HepG2 (cell line): ENCODE measurements around the gene ADM. TPM values are rescaled to one million over a fixed set of nuclear protein-coding genes. Genes with fewer than 3 reads are reported as not detected.

ENCODE experiments used
- AHR ChIP-seq: IDR thresholded peaks from 2 replicates; pipeline ENCODE4 v1.6.1; 2018; ENCODE audit warnings: missing genetic modification reagents, missing compliant biosample characterization
- CHCHD3 ChIP-seq: sonication (generic); formaldehyde crosslinking; IDR thresholded peaks from 2 replicates; pipeline ENCODE4 v1.8.0; 2022; ENCODE audit warnings: mild to moderate bottlenecking, missing genetic modification reagents, moderate library complexity
- FLYWCH1 ChIP-seq: sonication (generic); formaldehyde crosslinking; IDR thresholded peaks from 2 replicates; pipeline ENCODE4 v1.8.1; 2023; ENCODE audit warnings: mild to moderate bottlenecking, missing genetic modification reagents
- GTF2F1 ChIP-seq: fragments of 150-350 bp; IDR thresholded peaks from 2 replicates; pipeline ENCODE4 v1.6.1; 2014; ENCODE audit warnings: low read length
- HNRNPLL ChIP-seq: fragments of 200-400 bp; formaldehyde crosslinking; IDR thresholded peaks from 2 replicates; pipeline ENCODE4 v1.6.1; 2017; ENCODE audit warnings: mild to moderate bottlenecking, low read depth, low read length; ENCODE audit not compliant: poor library complexity, severe bottlenecking
- KDM4B ChIP-seq: sonication (generic); formaldehyde crosslinking; IDR thresholded peaks from 2 replicates; pipeline ENCODE4 v1.4.0; 2020; ENCODE audit warnings: missing genetic modification reagents
- MAFG ChIP-seq: sonication (generic); formaldehyde crosslinking; IDR thresholded peaks from 2 replicates; pipeline ENCODE4 v1.5.1; 2020; ENCODE audit warnings: mild to moderate bottlenecking, missing genetic modification reagents
- PTBP1 ChIP-seq: fragments of 200-400 bp; formaldehyde crosslinking; IDR thresholded peaks from 2 replicates; pipeline ENCODE4 v1.6.1; 2018; ENCODE audit warnings: low read length, low read depth; ENCODE audit not compliant: poor library complexity, severe bottlenecking
- RARG ChIP-seq: sonication (generic); formaldehyde crosslinking; IDR thresholded peaks from 2 replicates; pipeline ENCODE4 v1.4.0; 2020; ENCODE audit warnings: low read depth, mild to moderate bottlenecking, missing genetic modification reagents
- RFX5 ChIP-seq: IDR thresholded peaks from 2 replicates; pipeline ENCODE4 v1.6.1; 2011; ENCODE audit warnings: low read depth, low read length, improper control_type of control experiment
- SMARCE1 ChIP-seq: fragments of 450-650 bp; IDR thresholded peaks from 2 replicates; pipeline ENCODE4 v1.6.1; 2017; ENCODE audit warnings: borderline replicate concordance
- TCF7 ChIP-seq: sonication (generic); IDR thresholded peaks from 2 replicates; pipeline ENCODE4 v1.6.1; 2016; ENCODE audit warnings: antibody characterized with exemption, low read depth
- TCF7L2 ChIP-seq: IDR thresholded peaks from 2 replicates; pipeline ENCODE4 v1.6.1; 2011; ENCODE audit warnings: mild to moderate bottlenecking, low read depth, low read length, moderate library complexity
- ZC3H13 ChIP-seq: sonication (generic); formaldehyde crosslinking; IDR thresholded peaks from 2 replicates; pipeline ENCODE4 v1.8.1; 2023; ENCODE audit warnings: mild to moderate bottlenecking, missing genetic modification reagents, moderate library complexity
- ZFP41 ChIP-seq: sonication (generic); formaldehyde crosslinking; IDR thresholded peaks from 2 replicates; pipeline ENCODE4 v1.4.0; 2020; ENCODE audit warnings: mild to moderate bottlenecking, missing genetic modification reagents, borderline replicate concordance
- ZNF260 ChIP-seq: sonication (generic); formaldehyde crosslinking; IDR thresholded peaks from 2 replicates; pipeline ENCODE4 v1.4.0; 2020; ENCODE audit warnings: missing genetic modification reagents, low read depth, mild to moderate bottlenecking, borderline replicate concordance
- ZNF329 ChIP-seq: sonication (generic); formaldehyde crosslinking; IDR thresholded peaks from 2 replicates; pipeline ENCODE4 v1.9.0; 2021; ENCODE audit warnings: low read depth, mild to moderate bottlenecking, missing genetic modification reagents
- ZNF33A ChIP-seq: sonication (generic); formaldehyde crosslinking; IDR thresholded peaks from 2 replicates; pipeline ENCODE4 v1.5.1; 2020; ENCODE audit warnings: missing genetic modification reagents, mild to moderate bottlenecking, moderate library complexity, borderline replicate concordance
- ZNF614 ChIP-seq: IDR thresholded peaks from 2 replicates; pipeline ENCODE4 v1.6.1; 2018; ENCODE audit warnings: missing biosample characterization, missing genetic modification reagents, inconsistent platforms, borderline replicate concordance
- ZNF780A ChIP-seq: sonication (generic); formaldehyde crosslinking; IDR thresholded peaks from 2 replicates; pipeline ENCODE4 v1.8.0; 2022; ENCODE audit warnings: mild to moderate bottlenecking, missing genetic modification reagents, moderate library complexity
- ZSCAN21 ChIP-seq: sonication (generic); formaldehyde crosslinking; IDR thresholded peaks from 2 replicates; pipeline ENCODE4 v1.8.0; 2022; ENCODE audit warnings: mild to moderate bottlenecking, missing genetic modification reagents, moderate library complexity, borderline replicate concordance
- polyA plus RNA-seq, 8 experiments: library from polyadenylated mRNA; depleted of rRNA in 3 of 8; stranded (reverse) in 7 of 8; unstranded in 1 of 8; fragments of >200 nt; fragmentation: Illumina TruSeq in 4 of 8; extraction: Trizol in 4 of 8; gene quantifications; 2 replicates each; pipeline versions ENCODE4 v1.2.1 to v1.2.3, GENCODE V29; 2011 to 2016; ENCODE audit warnings: low read depth in 4 of 8, missing spikeins in 1 of 8, mixed read lengths in 1 of 8; ENCODE audit not compliant: insufficient read depth in 1 of 8
- total RNA-seq, 5 experiments: library from RNA; depleted of rRNA; stranded (reverse); fragments of >200 nt; fragmentation: Illumina TruSeq; extraction: Trizol; gene quantifications; 2 replicates each; pipeline ENCODE4 v1.2.3, GENCODE V29; 2016; ENCODE audit warnings: low read depth in 1 of 5
- TF ChIP-seq, protein P1 (sequence below): sonication (generic); formaldehyde crosslinking; IDR thresholded peaks from 2 replicates; pipeline ENCODE4 v1.4.0; 2020; ENCODE audit warnings: missing genetic modification reagents
- TF ChIP-seq, protein P2 (sequence below), 2 experiments: sonication (generic) in 1 of 2; formaldehyde crosslinking in 1 of 2; IDR thresholded peaks; 2 replicates each; pipeline versions ENCODE4 v1.6.1 to v1.9.0; 2014 to 2022; ENCODE audit warnings: antibody characterized with exemption in 1 of 2, borderline replicate concordance in 1 of 2, inconsistent platforms in 1 of 2, low read depth in 1 of 2, missing genetic modification reagents in 1 of 2

The ADM gene
- total and polyA plus RNA-seq, 2 of the 13 experiments (the other 11 are each of a cell fraction or from before 2014, with no cell fraction given), result 10.7 to 26.1 TPM

DNA sequence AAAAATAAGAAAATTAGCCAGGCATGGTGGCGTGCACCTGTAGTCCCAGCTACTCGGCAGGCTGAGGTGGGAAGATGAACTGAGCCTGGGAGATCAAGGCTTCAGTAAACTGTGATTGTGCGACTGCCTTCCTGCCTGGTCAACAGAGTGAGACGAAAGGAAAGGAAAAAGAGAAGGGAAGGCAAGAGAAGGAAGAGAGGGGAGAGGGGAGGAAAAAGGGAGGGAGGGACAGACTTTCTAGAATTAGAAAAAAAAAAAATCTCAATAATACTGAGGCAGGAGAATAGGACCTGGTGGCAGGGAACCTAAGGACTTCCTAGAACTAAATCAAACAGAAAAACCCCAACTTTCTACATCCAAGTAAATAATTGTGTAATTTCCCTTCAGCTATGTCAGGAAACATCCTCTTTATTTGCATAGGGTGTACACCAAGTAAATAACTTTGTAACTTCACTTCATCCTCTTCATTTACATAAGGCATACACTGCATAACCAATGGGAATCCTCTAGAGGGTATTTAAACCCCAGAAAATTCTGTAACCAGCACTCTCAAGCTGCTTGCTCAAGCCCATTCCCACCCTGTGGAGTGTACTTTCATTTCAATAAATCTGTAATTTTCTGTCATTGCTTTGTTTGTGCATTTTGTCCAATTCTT lies 19.6 kb upstream of the ADM start (continued):
- no peak for TF ChIP-seq ZSCAN21 (CRISPR knock-in tag)
- TF ChIP-seq KDM4B (CRISPR knock-in tag), result no peak
- TF ChIP-seq ZNF260 (CRISPR knock-in tag), result no peak
- no peak for TF ChIP-seq ZNF780A
- no peak for TF ChIP-seq CHCHD3 (CRISPR knock-in tag)
- no peak for TF ChIP-seq RARG (CRISPR knock-in tag)
- TF ChIP-seq TCF7, result peak; percentile 36; the same call in 1 of the 2 replicates
- TF ChIP-seq ZC3H13 (CRISPR knock-in tag), result no peak
- TF ChIP-seq GTF2F1, result no peak
- TF ChIP-seq FLYWCH1 (CRISPR knock-in tag), result no peak
- TF ChIP-seq ZNF33A (CRISPR knock-in tag), result no peak
- no peak for TF ChIP-seq AHR
- TF ChIP-seq, protein P1, sequence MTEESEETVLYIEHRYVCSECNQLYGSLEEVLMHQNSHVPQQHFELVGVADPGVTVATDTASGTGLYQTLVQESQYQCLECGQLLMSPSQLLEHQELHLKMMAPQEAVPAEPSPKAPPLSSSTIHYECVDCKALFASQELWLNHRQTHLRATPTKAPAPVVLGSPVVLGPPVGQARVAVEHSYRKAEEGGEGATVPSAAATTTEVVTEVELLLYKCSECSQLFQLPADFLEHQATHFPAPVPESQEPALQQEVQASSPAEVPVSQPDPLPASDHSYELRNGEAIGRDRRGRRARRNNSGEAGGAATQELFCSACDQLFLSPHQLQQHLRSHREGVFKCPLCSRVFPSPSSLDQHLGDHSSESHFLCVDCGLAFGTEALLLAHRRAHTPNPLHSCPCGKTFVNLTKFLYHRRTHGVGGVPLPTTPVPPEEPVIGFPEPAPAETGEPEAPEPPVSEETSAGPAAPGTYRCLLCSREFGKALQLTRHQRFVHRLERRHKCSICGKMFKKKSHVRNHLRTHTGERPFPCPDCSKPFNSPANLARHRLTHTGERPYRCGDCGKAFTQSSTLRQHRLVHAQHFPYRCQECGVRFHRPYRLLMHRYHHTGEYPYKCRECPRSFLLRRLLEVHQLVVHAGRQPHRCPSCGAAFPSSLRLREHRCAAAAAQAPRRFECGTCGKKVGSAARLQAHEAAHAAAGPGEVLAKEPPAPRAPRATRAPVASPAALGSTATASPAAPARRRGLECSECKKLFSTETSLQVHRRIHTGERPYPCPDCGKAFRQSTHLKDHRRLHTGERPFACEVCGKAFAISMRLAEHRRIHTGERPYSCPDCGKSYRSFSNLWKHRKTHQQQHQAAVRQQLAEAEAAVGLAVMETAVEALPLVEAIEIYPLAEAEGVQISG, result no peak
- no peak for TF ChIP-seq TCF7L2
- TF ChIP-seq, protein P2, sequence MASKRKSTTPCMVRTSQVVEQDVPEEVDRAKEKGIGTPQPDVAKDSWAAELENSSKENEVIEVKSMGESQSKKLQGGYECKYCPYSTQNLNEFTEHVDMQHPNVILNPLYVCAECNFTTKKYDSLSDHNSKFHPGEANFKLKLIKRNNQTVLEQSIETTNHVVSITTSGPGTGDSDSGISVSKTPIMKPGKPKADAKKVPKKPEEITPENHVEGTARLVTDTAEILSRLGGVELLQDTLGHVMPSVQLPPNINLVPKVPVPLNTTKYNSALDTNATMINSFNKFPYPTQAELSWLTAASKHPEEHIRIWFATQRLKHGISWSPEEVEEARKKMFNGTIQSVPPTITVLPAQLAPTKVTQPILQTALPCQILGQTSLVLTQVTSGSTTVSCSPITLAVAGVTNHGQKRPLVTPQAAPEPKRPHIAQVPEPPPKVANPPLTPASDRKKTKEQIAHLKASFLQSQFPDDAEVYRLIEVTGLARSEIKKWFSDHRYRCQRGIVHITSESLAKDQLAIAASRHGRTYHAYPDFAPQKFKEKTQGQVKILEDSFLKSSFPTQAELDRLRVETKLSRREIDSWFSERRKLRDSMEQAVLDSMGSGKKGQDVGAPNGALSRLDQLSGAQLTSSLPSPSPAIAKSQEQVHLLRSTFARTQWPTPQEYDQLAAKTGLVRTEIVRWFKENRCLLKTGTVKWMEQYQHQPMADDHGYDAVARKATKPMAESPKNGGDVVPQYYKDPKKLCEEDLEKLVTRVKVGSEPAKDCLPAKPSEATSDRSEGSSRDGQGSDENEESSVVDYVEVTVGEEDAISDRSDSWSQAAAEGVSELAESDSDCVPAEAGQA (IDR thresholded peaks at IDR 0.05; ENCODE audit: low read depth), result no peak
- TF ChIP-seq, protein P2 (CRISPR knock-in tag; IDR thresholded peaks at IDR 0.05; ENCODE audit: borderline replicate concordance), result no peak
- TF ChIP-seq RFX5, result no peak
- TF ChIP-seq HNRNPLL, result no peak
- no peak for TF ChIP-seq PTBP1
- TF ChIP-seq MAFG, result no peak
- TF ChIP-seq ZNF614, result peak; percentile 54; the same call in 1 of the 2 replicates
- TF ChIP-seq SMARCE1, result no peak
- no peak for TF ChIP-seq ZNF329 (CRISPR knock-in tag)
- no peak for TF ChIP-seq ZFP41 (CRISPR knock-in tag)
